K562 (cell line): ENCODE measurements around the gene VWA7. TPM values are rescaled to one million over a fixed set of nuclear protein-coding genes. Genes with fewer than 3 reads are reported as not detected.

ENCODE experiments used
- DIDO1 ChIP-seq: fragments of 450-650 bp; IDR thresholded peaks from 2 replicates; pipeline ENCODE4 v1.6.1; 2016; ENCODE audit warnings: low read depth, missing biosample characterization, missing genetic modification characterization
- ETV6 ChIP-seq, 3 experiments: fragments of 150-350 bp in 1 of 3; sonication (generic) in 1 of 3; formaldehyde crosslinking in 1 of 3; IDR thresholded peaks; 2 replicates each; pipeline versions ENCODE4 v1.6.1 to v1.8.0; 2014 to 2022; ENCODE audit warnings: borderline replicate concordance in 2 of 3, low read depth in 2 of 3, antibody characterized with exemption in 1 of 3, low read length in 1 of 3, mild to moderate bottlenecking in 1 of 3, missing genetic modification reagents in 1 of 3
- IFI16 ChIP-seq: fragments of 250-450 bp; sonication (Bioruptor Pico); IDR thresholded peaks from 2 replicates; pipeline ENCODE4 v2.1.2; 2022; ENCODE audit warnings: mild to moderate bottlenecking, inconsistent platforms
- KLF10 ChIP-seq: fragments of 250-450 bp; sonication (Bioruptor Pico); IDR thresholded peaks from 2 replicates; pipeline ENCODE4 v1.6.1; 2021; ENCODE audit warnings: matching md5 sums
- MYBL2 ChIP-seq, 2 experiments: fragments of 450-650 bp in 1 of 2; sonication (generic) in 1 of 2; formaldehyde crosslinking in 1 of 2; IDR thresholded peaks; 2 replicates each; pipeline versions ENCODE4 v1.6.1 to v1.8.1; 2017 to 2022; ENCODE audit warnings: borderline replicate concordance in 1 of 2, inconsistent platforms in 1 of 2, low read depth in 1 of 2, mild to moderate bottlenecking in 1 of 2, missing genetic modification reagents in 1 of 2, moderate library complexity in 1 of 2
- NCOR1 ChIP-seq: fragments of 450-650 bp; IDR thresholded peaks from 2 replicates; pipeline ENCODE4 v1.6.1; 2016; ENCODE audit warnings: mild to moderate bottlenecking, moderate library complexity
- NFIC ChIP-seq: fragments of 450-650 bp; IDR thresholded peaks from 2 replicates; pipeline ENCODE4 v1.6.1; 2017; ENCODE audit warnings: mild to moderate bottlenecking, inconsistent platforms
- NR2F6 ChIP-seq: fragments of 450-650 bp; formaldehyde crosslinking; IDR thresholded peaks from 2 replicates; pipeline ENCODE4 v1.4.0; 2020; ENCODE audit warnings: mild to moderate bottlenecking
- SP1 ChIP-seq: sonication (generic); formaldehyde crosslinking; IDR thresholded peaks from 2 replicates; pipeline ENCODE4 v1.8.1; 2022; ENCODE audit warnings: mild to moderate bottlenecking, missing genetic modification reagents
- STAT6 ChIP-seq: sonication (generic); formaldehyde crosslinking; IDR thresholded peaks from 2 replicates; pipeline ENCODE4 v1.8.1; 2023; ENCODE audit warnings: mild to moderate bottlenecking, missing genetic modification reagents
- TCF3 ChIP-seq: sonication (generic); formaldehyde crosslinking; IDR thresholded peaks from 2 replicates; pipeline ENCODE4 v1.4.0; 2020; ENCODE audit warnings: mild to moderate bottlenecking, missing genetic modification reagents
- ZBTB1 ChIP-seq: sonication (generic); formaldehyde crosslinking; IDR thresholded peaks from 2 replicates; pipeline ENCODE4 v1.8.1; 2023; ENCODE audit warnings: missing genetic modification reagents, low read depth, mild to moderate bottlenecking, borderline replicate concordance
- ZBTB8A ChIP-seq: fragments of 450-650 bp; IDR thresholded peaks from 2 replicates; pipeline ENCODE4 v1.6.1; 2018; ENCODE audit warnings: mild to moderate bottlenecking, moderate library complexity; ENCODE audit not compliant: partially characterized antibody
- ZNF77 ChIP-seq: fragments of 250-450 bp; sonication (Bioruptor Pico); IDR thresholded peaks from 2 replicates; pipeline ENCODE4 v1.5.0; 2020
- polyA plus RNA-seq, 8 experiments: library from polyadenylated mRNA; depleted of rRNA in 4 of 8; stranded (reverse) in 5 of 8; unstranded in 3 of 8; fragments of >200 nt; fragmentation: Nextera tagmentation in 2 of 8; fragmentation: Illumina TruSeq in 1 of 8; extraction: Ambion mirVana in 2 of 8; extraction: Trizol in 1 of 8; gene quantifications; 2 replicates each; pipeline versions ENCODE4 v1.2.1 to v1.2.3, GENCODE V29; 2011 to 2014; ENCODE audit warnings: inconsistent platforms in 1 of 8, missing spikeins in 1 of 8
- total RNA-seq, 7 experiments: library from RNA; depleted of rRNA in 6 of 7; stranded (reverse); fragments of >200 nt in 6 of 7; fragmentation: Illumina TruSeq in 2 of 7; extraction: Trizol in 2 of 7; gene quantifications; 2 replicates each; pipeline versions ENCODE4 v1.2.1 to v1.2.3, GENCODE V29; 2011 to 2021; ENCODE audit warnings: low replicate concordance in 1 of 7
- TF ChIP-seq, protein P1 (sequence below): sonication (generic); formaldehyde crosslinking; IDR thresholded peaks from 2 replicates; pipeline ENCODE4 v1.8.0; 2023; ENCODE audit warnings: mild to moderate bottlenecking, missing genetic modification reagents
- TF ChIP-seq, protein P2 (sequence below): IDR thresholded peaks from 3 replicates; pipeline ENCODE4 v1.6.1; 2011; ENCODE audit warnings: borderline replicate concordance, mild to moderate bottlenecking; ENCODE audit not compliant: insufficient read length, insufficient read depth
- TF ChIP-seq, protein P3 (sequence below), 2 experiments: fragments of 450-650 bp in 1 of 2; sonication (generic) in 1 of 2; formaldehyde crosslinking; conservative IDR thresholded peaks; 2 replicates each; pipeline versions ENCODE4 v1.4.0 to v1.8.1; 2020 to 2022; ENCODE audit warnings: mild to moderate bottlenecking in 1 of 2, missing genetic modification reagents in 1 of 2
- TF ChIP-seq, protein P4 (sequence below): fragments of 250-450 bp; sonication (Bioruptor Pico); IDR thresholded peaks from 2 replicates; pipeline ENCODE4 v1.6.1; 2021; ENCODE audit warnings: mild to moderate bottlenecking

VWA7 gene
- total and polyA plus RNA-seq, 9 of the 15 experiments (the other 6 are each of a cell fraction or from before 2014, with no cell fraction given): 0.18 to 2.9 (median 0.95) TPM

GRCh38 chr6:31728767-31729514 is 48.2 kb downstream of the VWA7 start, which contains the start of gene DDAH2 (continued):
- TF ChIP-seq ZBTB1 (no peak), ZNF77 (CRISPR knock-in tag) (no peak), NR2F6 (CRISPR knock-in tag) (no peak), STAT6 (CRISPR knock-in tag) (no peak), MYBL2 (IDR thresholded peaks at IDR 0.05; ENCODE audit: low read depth) (no peak), MYBL2 (CRISPR knock-in tag; IDR thresholded peaks at IDR 0.05; ENCODE audit: borderline replicate concordance) (no peak), NCOR1 (no peak), ETV6 (IDR thresholded peaks at IDR 0.05; ENCODE audit: borderline replicate concordance in 1 of 2, low read depth in 2 of 2, low read length in 1 of 2) (no peak), ETV6 (CRISPR knock-in tag; IDR thresholded peaks at IDR 0.05; ENCODE audit: borderline replicate concordance) (no peak), IFI16 (CRISPR knock-in tag) (no peak), KLF10 (CRISPR knock-in tag) (no peak), ZBTB8A (no peak), DIDO1 (tag) (no peak), NFIC (no peak), SP1 (CRISPR knock-in tag) (no peak), TCF3 (CRISPR knock-in tag) (peak; percentile 43)
- TF ChIP-seq, protein P1, sequence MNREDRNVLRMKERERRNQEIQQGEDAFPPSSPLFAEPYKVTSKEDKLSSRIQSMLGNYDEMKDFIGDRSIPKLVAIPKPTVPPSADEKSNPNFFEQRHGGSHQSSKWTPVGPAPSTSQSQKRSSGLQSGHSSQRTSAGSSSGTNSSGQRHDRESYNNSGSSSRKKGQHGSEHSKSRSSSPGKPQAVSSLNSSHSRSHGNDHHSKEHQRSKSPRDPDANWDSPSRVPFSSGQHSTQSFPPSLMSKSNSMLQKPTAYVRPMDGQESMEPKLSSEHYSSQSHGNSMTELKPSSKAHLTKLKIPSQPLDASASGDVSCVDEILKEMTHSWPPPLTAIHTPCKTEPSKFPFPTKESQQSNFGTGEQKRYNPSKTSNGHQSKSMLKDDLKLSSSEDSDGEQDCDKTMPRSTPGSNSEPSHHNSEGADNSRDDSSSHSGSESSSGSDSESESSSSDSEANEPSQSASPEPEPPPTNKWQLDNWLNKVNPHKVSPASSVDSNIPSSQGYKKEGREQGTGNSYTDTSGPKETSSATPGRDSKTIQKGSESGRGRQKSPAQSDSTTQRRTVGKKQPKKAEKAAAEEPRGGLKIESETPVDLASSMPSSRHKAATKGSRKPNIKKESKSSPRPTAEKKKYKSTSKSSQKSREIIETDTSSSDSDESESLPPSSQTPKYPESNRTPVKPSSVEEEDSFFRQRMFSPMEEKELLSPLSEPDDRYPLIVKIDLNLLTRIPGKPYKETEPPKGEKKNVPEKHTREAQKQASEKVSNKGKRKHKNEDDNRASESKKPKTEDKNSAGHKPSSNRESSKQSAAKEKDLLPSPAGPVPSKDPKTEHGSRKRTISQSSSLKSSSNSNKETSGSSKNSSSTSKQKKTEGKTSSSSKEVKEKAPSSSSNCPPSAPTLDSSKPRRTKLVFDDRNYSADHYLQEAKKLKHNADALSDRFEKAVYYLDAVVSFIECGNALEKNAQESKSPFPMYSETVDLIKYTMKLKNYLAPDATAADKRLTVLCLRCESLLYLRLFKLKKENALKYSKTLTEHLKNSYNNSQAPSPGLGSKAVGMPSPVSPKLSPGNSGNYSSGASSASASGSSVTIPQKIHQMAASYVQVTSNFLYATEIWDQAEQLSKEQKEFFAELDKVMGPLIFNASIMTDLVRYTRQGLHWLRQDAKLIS (CRISPR knock-in tag): no peak
- TF ChIP-seq, protein P2, sequence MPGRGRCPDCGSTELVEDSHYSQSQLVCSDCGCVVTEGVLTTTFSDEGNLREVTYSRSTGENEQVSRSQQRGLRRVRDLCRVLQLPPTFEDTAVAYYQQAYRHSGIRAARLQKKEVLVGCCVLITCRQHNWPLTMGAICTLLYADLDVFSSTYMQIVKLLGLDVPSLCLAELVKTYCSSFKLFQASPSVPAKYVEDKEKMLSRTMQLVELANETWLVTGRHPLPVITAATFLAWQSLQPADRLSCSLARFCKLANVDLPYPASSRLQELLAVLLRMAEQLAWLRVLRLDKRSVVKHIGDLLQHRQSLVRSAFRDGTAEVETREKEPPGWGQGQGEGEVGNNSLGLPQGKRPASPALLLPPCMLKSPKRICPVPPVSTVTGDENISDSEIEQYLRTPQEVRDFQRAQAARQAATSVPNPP: no peak
- TF ChIP-seq, protein P3, sequence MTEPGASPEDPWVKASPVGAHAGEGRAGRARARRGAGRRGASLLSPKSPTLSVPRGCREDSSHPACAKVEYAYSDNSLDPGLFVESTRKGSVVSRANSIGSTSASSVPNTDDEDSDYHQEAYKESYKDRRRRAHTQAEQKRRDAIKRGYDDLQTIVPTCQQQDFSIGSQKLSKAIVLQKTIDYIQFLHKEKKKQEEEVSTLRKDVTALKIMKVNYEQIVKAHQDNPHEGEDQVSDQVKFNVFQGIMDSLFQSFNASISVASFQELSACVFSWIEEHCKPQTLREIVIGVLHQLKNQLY (CRISPR knock-in tag; conservative IDR thresholded peaks at IDR 0.05): peak in 1 of 2 experiments; percentile 91; a peak in 1 of 4 replicates
- TF ChIP-seq, protein P4, sequence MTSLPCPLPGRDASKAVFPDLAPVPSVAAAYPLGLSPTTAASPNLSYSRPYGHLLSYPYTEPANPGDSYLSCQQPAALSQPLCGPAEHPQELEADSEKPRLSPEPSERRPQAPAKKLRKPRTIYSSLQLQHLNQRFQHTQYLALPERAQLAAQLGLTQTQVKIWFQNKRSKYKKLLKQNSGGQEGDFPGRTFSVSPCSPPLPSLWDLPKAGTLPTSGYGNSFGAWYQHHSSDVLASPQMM: no peak
